Endometrium (tissue), 2 donors: ENCODE data around the gene LHFPL2.
A peak's percentile ranks its signal among the peaks of the same experiment; 100 is the strongest.

Experiments used
- FAIRE-seq: peaks from 2 replicates; lab custom pipeline; 2012; peaks lifted over from hg19 to GRCh38; lab: Jason Lieb, UNC
- donor health status: control.
- donor health status: control.

Gene LHFPL2

GRCh38 chr5:78666041-78666444 is 17.5 kb upstream of the LHFPL2 start:
- no peak for FAIRE-seq

GRCh38 chr5:78665534-78665933 is 17.0 kb upstream of the LHFPL2 start:
- no peak for FAIRE-seq

- FAIRE-seq, result no peak
These were observed 13.8 kb upstream of the LHFPL2 start for GRCh38 chr5:78662323-78662722.

GRCh38 chr5:78661691-78662090 is 13.1 kb upstream of the LHFPL2 start:
- no peak for FAIRE-seq

- FAIRE-seq, result no peak
These were observed 12.5 kb upstream of the LHFPL2 start for GRCh38 chr5:78661044-78661443.

- FAIRE-seq, result no peak
These were observed 11.8 kb upstream of the LHFPL2 start for GRCh38 chr5:78660401-78660800.

GRCh38 chr5:78659714-78660113 is 11.1 kb upstream of the LHFPL2 start:
- no peak for FAIRE-seq

GRCh38 chr5:78659114-78659513 is 10.5 kb upstream of the LHFPL2 start:
- FAIRE-seq, result no peak

- FAIRE-seq, result no peak
These were observed 8.6 kb upstream of the LHFPL2 start for GRCh38 chr5:78657201-78657600.

GRCh38 chr5:78655746-78656290 is 7.2 kb upstream of the LHFPL2 start:
- FAIRE-seq, result peak; percentile 96

GRCh38 chr5:78654386-78654785 is 5.8 kb upstream of the LHFPL2 start:
- no peak for FAIRE-seq

GRCh38 chr5:78653681-78654366 is 5.3 kb upstream of the LHFPL2 start:
- no peak for FAIRE-seq

GRCh38 chr5:78653031-78653430 is 4.5 kb upstream of the LHFPL2 start:
- FAIRE-seq, result no peak

- no peak for FAIRE-seq
These were observed 2.9 kb upstream of the LHFPL2 start for GRCh38 chr5:78651468-78651867.

GRCh38 chr5:78650531-78650930 is 2.0 kb upstream of the LHFPL2 start:
- FAIRE-seq, result no peak

- no peak for FAIRE-seq
These were observed 1.4 kb upstream of the LHFPL2 start for GRCh38 chr5:78649861-78650496.

- FAIRE-seq, result no peak
These were observed 681 bp upstream of the LHFPL2 start for GRCh38 chr5:78649211-78649695.

- FAIRE-seq, result no peak
These were observed 674 bp downstream of the LHFPL2 start for GRCh38 chr5:78647838-78648358.

GRCh38 chr5:78647351-78647818 is 1.2 kb downstream of the LHFPL2 start:
- no peak for FAIRE-seq

GRCh38 chr5:78644741-78645300 is 3.8 kb downstream of the LHFPL2 start:
- FAIRE-seq, result no peak

GRCh38 chr5:78644129-78644528 is 4.4 kb downstream of the LHFPL2 start:
- FAIRE-seq, result no peak

GRCh38 chr5:78642701-78643100 is 5.9 kb downstream of the LHFPL2 start:
- no peak for FAIRE-seq
